T-helper 2 cell treated with Interferon-gamma antibody and Interleukin-4, amounts not matched to agents 5 μg/mL and 100 μg/mL, for 36 hours (primary cell): ENCODE measurements around the gene PCNX3.
A peak's percentile ranks its signal among the peaks of the same experiment; 100 is the strongest.

ENCODE experiments used
- DNase-seq: peaks from one replicate; pipeline ENCODE4 v3.0.0; 2021; ENCODE audit warnings: low spot score
- H3K27ac Mint-ChIP-seq: one replicate; pipeline ENCODE4 v1.8.0; 2021; ENCODE audit warnings: mild to moderate bottlenecking, mixed read lengths
- H3K27me3 Mint-ChIP-seq: one replicate; pipeline ENCODE4 v1.8.0; 2021; ENCODE audit warnings: low read depth, mixed read lengths
- H3K36me3 Mint-ChIP-seq: one replicate; pipeline ENCODE4 v1.8.0; 2021; ENCODE audit warnings: low read depth, mixed read lengths
- H3K4me1 Mint-ChIP-seq: one replicate; pipeline ENCODE4 v1.8.0; 2021; ENCODE audit warnings: low read depth, mixed read lengths
- H3K4me3 Mint-ChIP-seq: one replicate; pipeline ENCODE4 v1.8.0; 2022; ENCODE audit warnings: mild to moderate bottlenecking, moderate library complexity, mixed read lengths
- H3K9me3 Mint-ChIP-seq: one replicate; pipeline ENCODE4 v1.8.0; 2021; ENCODE audit warnings: mixed read lengths

The PCNX3 gene

GRCh38 chr11:65615950-65616574, 486 bp downstream of the PCNX3 start:
- Mint-ChIP-seq H3K4me1 (peaks cover 19% of the 10 kb centered on the region), H3K9me3 (no peaks in the 10 kb centered on the region), H3K27ac (peak overlapping the region; percentile 95), H3K36me3 (peaks cover 29% of the 10 kb centered on the region), H3K27me3 (peaks cover 3% of the 10 kb centered on the region), H3K4me3 (peak overlapping the region; percentile 94)
- DNase-seq, result no peak

DNA sequence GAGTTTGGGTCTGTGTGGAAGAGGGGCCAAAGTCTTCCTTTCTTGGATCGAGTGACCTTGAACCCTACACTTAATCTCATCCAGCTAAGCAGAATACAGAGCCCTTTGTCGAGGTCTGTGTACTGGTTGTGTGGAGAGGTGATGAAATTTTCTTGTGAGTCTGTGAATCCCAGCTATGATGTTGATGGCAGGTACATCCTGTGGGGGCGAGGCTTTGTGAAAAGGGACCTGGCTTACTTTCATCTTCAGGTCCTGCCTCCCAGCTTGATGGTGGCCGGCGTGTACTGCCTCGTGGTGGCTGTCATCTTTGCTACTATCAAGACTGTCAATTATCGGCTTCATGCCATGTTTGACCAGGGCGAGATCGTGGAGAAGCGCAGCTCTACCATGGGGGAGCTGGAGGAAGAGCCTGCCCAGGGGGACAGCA, 1.0 kb downstream of the PCNX3 start:
- no peaks in the 10 kb centered on the region for H3K9me3 Mint-ChIP-seq
- H3K4me3 Mint-ChIP-seq, result peak overlapping the region; percentile 94
- H3K4me1 Mint-ChIP-seq, result peaks cover 16% of the 10 kb centered on the region
- peaks cover 3% of the 10 kb centered on the region for H3K27me3 Mint-ChIP-seq
- no peak for DNase-seq
- peaks cover 30% of the 10 kb centered on the region for H3K36me3 Mint-ChIP-seq
- peak overlapping the region; percentile 94 for H3K27ac Mint-ChIP-seq

- Mint-ChIP-seq H3K27ac (peak overlapping the region; percentile 94), H3K27me3 (peaks cover 3% of the 10 kb centered on the region), H3K36me3 (peaks cover 33% of the 10 kb centered on the region), H3K4me1 (peaks cover 11% of the 10 kb centered on the region), H3K4me3 (peak overlapping the region; percentile 94), H3K9me3 (no peaks in the 10 kb centered on the region)
- no peak for DNase-seq
Measured at GRCh38 chr11:65617136-65617850, 1.7 kb downstream of the PCNX3 start.

DNA sequence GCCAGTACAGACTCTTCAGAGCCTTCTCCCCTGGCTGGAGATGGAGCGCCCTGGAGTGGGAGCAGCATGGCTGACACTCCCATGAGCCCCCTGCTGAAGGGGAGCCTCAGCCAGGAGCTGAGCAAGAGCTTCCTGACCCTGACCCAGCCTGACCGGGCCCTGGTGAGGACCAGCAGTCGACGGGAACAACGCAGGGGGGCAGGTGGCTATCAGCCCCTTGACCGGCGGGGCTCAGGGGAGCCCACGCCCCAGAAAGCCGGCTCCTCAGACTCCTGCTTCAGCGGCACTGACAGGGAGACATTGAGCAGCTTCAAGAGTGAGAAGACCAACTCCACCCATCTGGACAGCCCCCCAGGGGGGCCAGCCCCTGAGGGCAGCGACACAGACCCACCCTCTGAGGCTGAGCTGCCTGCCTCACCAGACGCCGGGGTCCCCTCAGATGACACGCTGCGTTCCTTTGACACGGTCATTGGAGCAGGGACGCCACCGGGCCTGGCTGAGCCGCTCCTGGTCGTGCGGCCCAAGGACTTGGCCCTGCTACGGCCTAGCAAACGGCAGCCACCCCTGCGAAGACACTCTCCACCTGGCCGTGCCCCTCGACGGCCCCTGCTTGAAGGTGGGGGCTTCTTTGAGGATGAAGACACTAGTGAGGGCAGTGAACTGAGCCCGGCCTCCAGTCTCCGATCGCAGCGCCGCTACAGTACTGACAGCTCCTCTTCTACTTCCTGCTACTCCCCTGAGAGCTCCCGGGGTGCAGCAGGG, 2.6 kb downstream of the PCNX3 start:
- no peak overlapping the region for H3K4me3 Mint-ChIP-seq
- peaks cover 3% of the 10 kb centered on the region for H3K27me3 Mint-ChIP-seq
- peaks cover 37% of the 10 kb centered on the region for H3K36me3 Mint-ChIP-seq
- no peak overlapping the region for H3K27ac Mint-ChIP-seq
- peaks cover 8% of the 10 kb centered on the region for H3K4me1 Mint-ChIP-seq
- DNase-seq, result no peak
- no peaks in the 10 kb centered on the region for H3K9me3 Mint-ChIP-seq

- peaks cover 8% of the 10 kb centered on the region for H3K4me1 Mint-ChIP-seq
- peaks cover 37% of the 10 kb centered on the region for H3K36me3 Mint-ChIP-seq
- H3K4me3 Mint-ChIP-seq, result no peak overlapping the region
- no peak overlapping the region for H3K27ac Mint-ChIP-seq
- no peaks in the 10 kb centered on the region for H3K9me3 Mint-ChIP-seq
- no peak for DNase-seq
- peaks cover 3% of the 10 kb centered on the region for H3K27me3 Mint-ChIP-seq
Measured at GRCh38 chr11:65618763-65619162, 3.2 kb downstream of the PCNX3 start.

GRCh38 chr11:65619281-65619928, 3.8 kb downstream of the PCNX3 start:
- H3K27me3 Mint-ChIP-seq, result peaks cover 3% of the 10 kb centered on the region
- H3K36me3 Mint-ChIP-seq, result peaks cover 38% of the 10 kb centered on the region
- H3K4me1 Mint-ChIP-seq, result peaks cover 8% of the 10 kb centered on the region
- no peak overlapping the region for H3K27ac Mint-ChIP-seq
- no peak for DNase-seq
- H3K4me3 Mint-ChIP-seq, result no peak overlapping the region
- no peaks in the 10 kb centered on the region for H3K9me3 Mint-ChIP-seq

GRCh38 chr11:65620666-65621065, 5.1 kb downstream of the PCNX3 start:
- Mint-ChIP-seq H3K27ac (no peak overlapping the region), H3K27me3 (no peaks in the 10 kb centered on the region), H3K9me3 (no peaks in the 10 kb centered on the region), H3K4me1 (peaks cover 8% of the 10 kb centered on the region), H3K4me3 (no peak overlapping the region), H3K36me3 (peaks cover 42% of the 10 kb centered on the region)
- DNase-seq, result no peak

- Mint-ChIP-seq H3K4me3 (no peak overlapping the region), H3K9me3 (no peaks in the 10 kb centered on the region), H3K36me3 (peaks cover 45% of the 10 kb centered on the region), H3K4me1 (peaks cover 6% of the 10 kb centered on the region), H3K27ac (peak overlapping the region; percentile 6), H3K27me3 (no peaks in the 10 kb centered on the region)
- no peak for DNase-seq
Measured at GRCh38 chr11:65621460-65621859, 5.9 kb downstream of the PCNX3 start.

GRCh38 chr11:65622011-65622410, 6.4 kb downstream of the PCNX3 start:
- no peak overlapping the region for H3K27ac Mint-ChIP-seq

GRCh38 chr11:65623177-65623576, 7.6 kb downstream of the PCNX3 start:
- no peaks in the 10 kb centered on the region for H3K4me1 Mint-ChIP-seq
- no peak overlapping the region for H3K4me3 Mint-ChIP-seq
- no peak for DNase-seq
- no peak overlapping the region for H3K27ac Mint-ChIP-seq
- H3K27me3 Mint-ChIP-seq, result no peaks in the 10 kb centered on the region
- no peaks in the 10 kb centered on the region for H3K9me3 Mint-ChIP-seq
- peaks cover 41% of the 10 kb centered on the region for H3K36me3 Mint-ChIP-seq

More at GRCh38 chr11:65622011-65622410, 6.4 kb downstream of the PCNX3 start:
- Mint-ChIP-seq H3K4me1 (no peaks in the 10 kb centered on the region), H3K27me3 (no peaks in the 10 kb centered on the region), H3K9me3 (no peaks in the 10 kb centered on the region), H3K4me3 (no peak overlapping the region), H3K36me3 (peaks cover 40% of the 10 kb centered on the region)
- DNase-seq, result no peak

GRCh38 chr11:65623852-65624616, 8.5 kb downstream of the PCNX3 start:
- H3K4me1 Mint-ChIP-seq, result no peaks in the 10 kb centered on the region
- no peak overlapping the region for H3K27ac Mint-ChIP-seq
- H3K36me3 Mint-ChIP-seq, result peaks cover 38% of the 10 kb centered on the region
- DNase-seq, result no peak
- no peaks in the 10 kb centered on the region for H3K9me3 Mint-ChIP-seq
- no peak overlapping the region for H3K4me3 Mint-ChIP-seq
- no peaks in the 10 kb centered on the region for H3K27me3 Mint-ChIP-seq

- Mint-ChIP-seq H3K36me3 (peaks cover 39% of the 10 kb centered on the region), H3K27ac (no peak overlapping the region), H3K27me3 (no peaks in the 10 kb centered on the region), H3K9me3 (no peaks in the 10 kb centered on the region), H3K4me1 (no peaks in the 10 kb centered on the region), H3K4me3 (no peak overlapping the region)
- no peak for DNase-seq
Measured at GRCh38 chr11:65624931-65625627, 9.5 kb downstream of the PCNX3 start.
